Spleen (tissue), 7 donors: ENCODE measurements around the gene CORIN.

Source experiments
- CTCF ChIP-seq, 11 experiments: fragments of 200-600 bp in 7 of 11; fragments of 450-650 bp in 4 of 11; sonication (generic) in 4 of 11; IDR thresholded peaks in 8 of 11; conservative IDR thresholded peaks in 3 of 11; 1 replicate in 7 of 11; 2 replicates in 4 of 11; pipeline versions ENCODE4 v1.4.0 to v1.8.0; 2016 to 2021; ENCODE audit warnings: antibody characterized with exemption in 11 of 11, inconsistent platforms in 4 of 11, mild to moderate bottlenecking in 1 of 11
- POLR2A ChIP-seq, 3 donors: fragments of 450-650 bp; IDR thresholded peaks; one replicate each; pipeline ENCODE4 v1.5.1; 2017; ENCODE audit warnings: antibody characterized with exemption in 3 of 3, mild to moderate bottlenecking in 1 of 3
- POLR2AphosphoS5 ChIP-seq, 3 donors: sonication (generic); formaldehyde crosslinking; IDR thresholded peaks; one replicate each; pipeline ENCODE4 v1.5.1; 2017; ENCODE audit warnings: antibody characterized with exemption in 3 of 3
- donor health status: DM: no; HTN: no; CAD: no; lungs with moderate emphysema.
- donor health status: DM: no; HTN: no; CAD: no.
- donor health status: DM: no; HTN: no; CAD: no.

DNA sequence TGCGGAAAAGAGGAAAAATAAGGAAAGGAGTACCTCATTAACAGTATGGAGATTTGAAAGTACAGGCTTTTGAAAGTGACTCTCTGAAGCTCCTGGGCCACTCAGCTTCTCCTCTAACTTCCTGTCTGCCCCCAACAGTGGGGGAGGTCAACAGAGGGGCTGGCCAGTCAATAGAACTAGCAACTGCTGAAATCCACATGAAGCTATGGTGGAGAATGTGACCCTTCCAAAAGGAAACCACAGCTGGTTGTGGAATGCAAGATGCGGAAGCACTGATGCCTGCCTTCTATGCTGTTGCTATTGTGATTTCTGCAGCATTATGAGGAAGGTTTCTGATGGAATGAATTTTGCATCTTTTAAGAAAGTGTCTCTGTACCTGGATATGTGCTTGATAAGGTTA, 2.4 kb downstream of the CORIN start:
- TF ChIP-seq POLR2A (IDR thresholded peaks at IDR 0.05) (no peak), CTCF (IDR thresholded peaks at IDR 0.05 in 8 of 11, conservative IDR thresholded peaks at IDR 0.05 in 3 of 11) (no peak), POLR2AphosphoS5 (IDR thresholded peaks at IDR 0.05) (no peak)
